Activated B cell treated with CpG ODN at 0.5 μM for 24 hours (primary cell): ENCODE data around the gene BPTF. TPM values are rescaled to one million over a fixed set of nuclear protein-coding genes. Genes with fewer than 3 reads are reported as not detected.

Experiments used
- ATAC-seq: fragments of 200-7000 bp; cut with Tn5 transposase; one replicate; pipeline ENCODE4 v1.10.0; 2021; ENCODE audit warnings: low read depth, mild to moderate bottlenecking, moderate library complexity
- CTCF ChIA-PET: fragments of 350-600 bp; sonication (Branson Sonifier 250); formaldehyde crosslinking; loops from one replicate; lab custom pipeline; 2021; ENCODE audit warnings: antibody characterized with exemption; lab: Charles Lee
- POLR2A ChIA-PET: fragments of 350-600 bp; sonication (Branson Sonifier 250); formaldehyde crosslinking; loops from one replicate; lab custom pipeline; 2021; ENCODE audit warnings: antibody characterized with exemption; lab: Charles Lee
- DNase-seq: peaks from one replicate; pipeline ENCODE4 v3.0.0; 2022
- H3K27ac Mint-ChIP-seq: one replicate; pipeline ENCODE4 v1.8.0; 2020; ENCODE audit warnings: mixed read lengths
- H3K27me3 Mint-ChIP-seq: one replicate; pipeline ENCODE4 v1.8.0; 2021; ENCODE audit warnings: mixed read lengths
- H3K36me3 Mint-ChIP-seq: one replicate; pipeline ENCODE4 v1.8.0; 2021; ENCODE audit warnings: low read depth, mixed read lengths
- H3K4me1 Mint-ChIP-seq: one replicate; pipeline ENCODE4 v1.8.0; 2021; ENCODE audit warnings: mixed read lengths
- H3K4me3 Mint-ChIP-seq: one replicate; pipeline ENCODE4 v1.8.0; 2020; ENCODE audit warnings: mild to moderate bottlenecking, mixed read lengths
- H3K9me3 Mint-ChIP-seq: one replicate; pipeline ENCODE4 v1.8.0; 2020; ENCODE audit warnings: mixed read lengths
- intact Hi-C: fragments of 100-400 bp; cut with micrococcal nuclease; formaldehyde crosslinking; loops from one replicate; pipeline ENCODE4 v1.15.1; 2024
- total RNA-seq: library from RNA; stranded (reverse); gene quantifications from 2 replicates; pipeline ENCODE4 v1.2.3, GENCODE V29; 2022
- TF ChIP-seq, protein P1 (sequence below): fragments of 200-600 bp; IDR thresholded peaks from one replicate; pipeline ENCODE4 v1.8.0; 2022; ENCODE audit warnings: antibody characterized with exemption, mild to moderate bottlenecking

The BPTF gene
- total RNA-seq, 1 donor from 2014 or later: 174 TPM

DNA sequence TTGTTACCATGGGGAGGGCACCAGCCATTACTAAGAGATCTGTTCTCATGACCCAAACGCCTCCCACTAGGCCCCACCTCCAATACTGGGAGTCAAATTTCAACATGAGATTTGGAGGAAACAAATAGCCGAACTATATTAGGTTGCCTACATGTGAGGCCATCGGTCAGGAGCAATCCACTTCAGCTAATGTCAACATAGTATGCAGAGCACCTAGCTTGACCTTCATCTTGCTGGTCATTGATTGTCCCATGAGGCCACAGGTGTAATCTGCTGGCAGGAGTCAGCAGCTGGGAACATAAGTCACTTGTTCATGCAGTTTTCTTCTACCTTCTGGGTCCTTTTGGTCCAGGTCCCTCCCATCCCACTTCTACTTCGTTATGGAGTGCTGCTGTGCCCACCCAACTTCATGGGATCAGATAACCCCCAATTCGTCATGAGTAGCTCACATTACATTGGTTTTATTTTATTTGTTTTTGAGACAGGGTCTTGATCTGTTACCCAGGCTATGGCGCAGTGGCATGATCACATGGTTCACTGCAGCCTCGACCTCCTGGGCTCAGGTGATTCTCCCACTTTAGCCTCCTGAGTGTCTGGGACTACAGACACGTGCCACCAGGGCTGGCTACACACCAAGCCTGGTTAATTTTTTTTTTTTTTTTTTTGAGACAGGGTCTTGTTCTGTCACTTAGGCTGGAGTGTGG is 204.4 kb downstream of the BPTF start:
- DNase-seq (no peak), ATAC-seq (no peak)
- Mint-ChIP-seq H3K27ac (no peak overlapping the region), H3K27me3 (no peaks in the 10 kb centered on the region), H3K4me3 (no peak overlapping the region), H3K36me3 (no peaks in the 10 kb centered on the region), H3K9me3 (no peaks in the 10 kb centered on the region), H3K4me1 (no peaks in the 10 kb centered on the region)
- TF ChIP-seq, protein P1, sequence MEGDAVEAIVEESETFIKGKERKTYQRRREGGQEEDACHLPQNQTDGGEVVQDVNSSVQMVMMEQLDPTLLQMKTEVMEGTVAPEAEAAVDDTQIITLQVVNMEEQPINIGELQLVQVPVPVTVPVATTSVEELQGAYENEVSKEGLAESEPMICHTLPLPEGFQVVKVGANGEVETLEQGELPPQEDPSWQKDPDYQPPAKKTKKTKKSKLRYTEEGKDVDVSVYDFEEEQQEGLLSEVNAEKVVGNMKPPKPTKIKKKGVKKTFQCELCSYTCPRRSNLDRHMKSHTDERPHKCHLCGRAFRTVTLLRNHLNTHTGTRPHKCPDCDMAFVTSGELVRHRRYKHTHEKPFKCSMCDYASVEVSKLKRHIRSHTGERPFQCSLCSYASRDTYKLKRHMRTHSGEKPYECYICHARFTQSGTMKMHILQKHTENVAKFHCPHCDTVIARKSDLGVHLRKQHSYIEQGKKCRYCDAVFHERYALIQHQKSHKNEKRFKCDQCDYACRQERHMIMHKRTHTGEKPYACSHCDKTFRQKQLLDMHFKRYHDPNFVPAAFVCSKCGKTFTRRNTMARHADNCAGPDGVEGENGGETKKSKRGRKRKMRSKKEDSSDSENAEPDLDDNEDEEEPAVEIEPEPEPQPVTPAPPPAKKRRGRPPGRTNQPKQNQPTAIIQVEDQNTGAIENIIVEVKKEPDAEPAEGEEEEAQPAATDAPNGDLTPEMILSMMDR: no peak
- CTCF ChIA-PET: no interaction called here
- intact Hi-C loops: no loop called here
- POLR2A ChIA-PET: no interaction called here

Other genes with a start within 250 kb of the BPTF start
- 67.9 and 70.6 TPM in 2 replicates for gene NOL11, start 107.6 kb upstream of the BPTF start, total RNA-seq
- gene C17orf58, start 171.0 kb downstream of the BPTF start, total RNA-seq: 3.5 and 4.3 TPM in 2 replicates
- gene KPNA2, start 210.2 kb downstream of the BPTF start, total RNA-seq: 49.5 and 49.9 TPM in 2 replicates